Measurements from ENCODE around the gene ADAM30. TPM values are rescaled to one million over a fixed set of nuclear protein-coding genes. Genes with fewer than 3 reads are reported as not detected.

ADAM30 gene
- total and polyA plus RNA-seq, 2 donors (not counting 1 experiment from before 2014, with no cell fraction given) = not detected

- no peak for DNase-seq (ENCODE audit: low read depth in 2 of 2)
- no peak overlapping the region for H3K4me3 ChIP-seq (replicated peaks in 1 of 4; ENCODE audit: control extremely low read depth in 1 of 4, insufficient read depth in 1 of 4, low read depth in 3 of 4, low read length in 4 of 4)
- H2AFZ ChIP-seq (ENCODE audit: low read length) = no peak overlapping the region
- H3K9me3 ChIP-seq (ENCODE audit: control insufficient read depth, insufficient read depth, low read depth, low read length) = no peaks in the 10 kb centered on the region
- H3K27ac ChIP-seq (ENCODE audit: insufficient read depth, low read length) = no peak overlapping the region
- no peaks in the 10 kb centered on the region for H3K27me3 ChIP-seq (ENCODE audit: control insufficient read depth, insufficient read depth, low read length)
- H3K79me2 ChIP-seq (ENCODE audit: control insufficient read depth, insufficient read depth, low read length) = peaks cover 3% of the 10 kb centered on the region
- H3K4me2 ChIP-seq (ENCODE audit: extremely low read depth, insufficient read depth, low read length) = no peak overlapping the region
- no peaks in the 10 kb centered on the region for H3K4me1 ChIP-seq (ENCODE audit: control insufficient read depth, extremely low read depth, insufficient read depth, low read length)
- no peak overlapping the region for H3K9ac ChIP-seq (ENCODE audit: insufficient read depth, low read length)
- peaks cover 16% of the 10 kb centered on the region for H3K36me3 ChIP-seq (ENCODE audit: control insufficient read depth, insufficient read depth, low read length)
- no peaks in the 10 kb centered on the region for H4K20me1 ChIP-seq (ENCODE audit: control insufficient read depth, extremely low read depth, insufficient read depth, low read length)
- no peak for TF ChIP-seq EZH2 (IDR thresholded peaks at IDR 0.05; ENCODE audit: low read length, missing control alignments)
- no peak for TF ChIP-seq CTCF (conservative IDR thresholded peaks at IDR 0.05 in 1 of 2, IDR thresholded peaks at IDR 0.05 in 1 of 2; ENCODE audit: low read depth in 1 of 2, low read length in 2 of 2)
These were observed 44.4 kb upstream of the ADAM30 start for GRCh38 chr1:119940697-119941096.

- H3K79me2 ChIP-seq (ENCODE audit: control insufficient read depth, insufficient read depth, low read length) = peaks cover 1% of the 10 kb centered on the region
- peaks cover 25% of the 10 kb centered on the region for H3K36me3 ChIP-seq (ENCODE audit: control insufficient read depth, insufficient read depth, low read length)
- no peaks in the 10 kb centered on the region for H4K20me1 ChIP-seq (ENCODE audit: control insufficient read depth, extremely low read depth, insufficient read depth, low read length)
These were observed 40.9 kb upstream of the ADAM30 start for GRCh38 chr1:119937198-119937597.

GRCh38 chr1:119935915-119936314, 39.6 kb upstream of the ADAM30 start:
- no peak overlapping the region for H3K4me2 ChIP-seq (ENCODE audit: extremely low read depth, insufficient read depth, low read length)
- H3K4me3 ChIP-seq (replicated peaks in 1 of 4; ENCODE audit: control extremely low read depth in 1 of 4, insufficient read depth in 1 of 4, low read depth in 3 of 4, low read length in 4 of 4) = no peak overlapping the region
- DNase-seq (ENCODE audit: low read depth in 2 of 2) = no peak
- H3K79me2 ChIP-seq (ENCODE audit: control insufficient read depth, insufficient read depth, low read length) = no peaks in the 10 kb centered on the region
- H3K4me1 ChIP-seq (ENCODE audit: control insufficient read depth, extremely low read depth, insufficient read depth, low read length) = no peaks in the 10 kb centered on the region
- H3K36me3 ChIP-seq (ENCODE audit: control insufficient read depth, insufficient read depth, low read length) = peaks cover 25% of the 10 kb centered on the region
- no peaks in the 10 kb centered on the region for H3K27me3 ChIP-seq (ENCODE audit: control insufficient read depth, insufficient read depth, low read length)
- H3K9me3 ChIP-seq (ENCODE audit: control insufficient read depth, insufficient read depth, low read depth, low read length) = no peaks in the 10 kb centered on the region
- TF ChIP-seq CTCF (conservative IDR thresholded peaks at IDR 0.05 in 1 of 2, IDR thresholded peaks at IDR 0.05 in 1 of 2; ENCODE audit: low read depth in 1 of 2, low read length in 2 of 2) (no peak), EZH2 (IDR thresholded peaks at IDR 0.05; ENCODE audit: low read length, missing control alignments) (no peak)
- H4K20me1 ChIP-seq (ENCODE audit: control insufficient read depth, extremely low read depth, insufficient read depth, low read length) = no peaks in the 10 kb centered on the region
- H2AFZ ChIP-seq (ENCODE audit: low read length) = no peak overlapping the region
- no peak overlapping the region for H3K27ac ChIP-seq (ENCODE audit: insufficient read depth, low read length)
- no peak overlapping the region for H3K9ac ChIP-seq (ENCODE audit: insufficient read depth, low read length)

More at GRCh38 chr1:119937198-119937597, 40.9 kb upstream of the ADAM30 start:
- TF ChIP-seq EZH2 (IDR thresholded peaks at IDR 0.05; ENCODE audit: low read length, missing control alignments) (no peak), CTCF (conservative IDR thresholded peaks at IDR 0.05 in 1 of 2, IDR thresholded peaks at IDR 0.05 in 1 of 2; ENCODE audit: low read depth in 1 of 2, low read length in 2 of 2) (no peak)
- H3K9me3 ChIP-seq (ENCODE audit: control insufficient read depth, insufficient read depth, low read depth, low read length) = no peaks in the 10 kb centered on the region
- H3K27ac ChIP-seq (ENCODE audit: insufficient read depth, low read length) = no peak overlapping the region
- no peak for DNase-seq (ENCODE audit: low read depth in 2 of 2)
- no peak overlapping the region for H3K4me2 ChIP-seq (ENCODE audit: extremely low read depth, insufficient read depth, low read length)
- no peaks in the 10 kb centered on the region for H3K27me3 ChIP-seq (ENCODE audit: control insufficient read depth, insufficient read depth, low read length)
- H2AFZ ChIP-seq (ENCODE audit: low read length) = no peak overlapping the region
- H3K9ac ChIP-seq (ENCODE audit: insufficient read depth, low read length) = no peak overlapping the region
- H3K4me3 ChIP-seq (replicated peaks in 1 of 4; ENCODE audit: control extremely low read depth in 1 of 4, insufficient read depth in 1 of 4, low read depth in 3 of 4, low read length in 4 of 4) = no peak overlapping the region
- no peaks in the 10 kb centered on the region for H3K4me1 ChIP-seq (ENCODE audit: control insufficient read depth, extremely low read depth, insufficient read depth, low read length)
